Measurements from ENCODE around the gene MCTP1.

GRCh38 chr5:94810877-94811276 is 474.0 kb downstream of the MCTP1 start:
- no peak for TF ChIP-seq TEAD4 (IDR thresholded peaks at IDR 0.05; ENCODE audit: low read depth, low read length)
- TF ChIP-seq CTCF (IDR thresholded peaks at IDR 0.05; ENCODE audit: control extremely low read depth in 1 of 3, insufficient read depth in 1 of 3, low read depth in 1 of 3, low read length in 3 of 3), result no peak
- TF ChIP-seq POLR2A (IDR thresholded peaks at IDR 0.05; ENCODE audit: control extremely low read depth in 1 of 2, low read depth in 2 of 2, low read length in 2 of 2), result no peak
- no peak for TF ChIP-seq EP300 (IDR thresholded peaks at IDR 0.05; ENCODE audit: borderline replicate concordance in 1 of 2, low read depth in 2 of 2, low read length in 2 of 2)
- TF ChIP-seq MAX (IDR thresholded peaks at IDR 0.05), result no peak
- no peak for TF ChIP-seq RFX5 (IDR thresholded peaks at IDR 0.05; ENCODE audit: borderline replicate concordance, low read depth, low read length)
- no peak for TF ChIP-seq GABPA (IDR thresholded peaks at IDR 0.05; ENCODE audit: borderline replicate concordance, insufficient read depth, low read length)
- no peak for TF ChIP-seq EZH2 (IDR thresholded peaks at IDR 0.05; ENCODE audit: low read depth, low read length, severe bottlenecking)

Data from H1 (cell line).